ENCODE results near the gene STEAP4.

The STEAP4 gene

GRCh38 chr7:88224601-88225275, 82.0 kb downstream of the STEAP4 start:
- no peaks in the 10 kb centered on the region for H3K36me3 ChIP-seq
- TF ChIP-seq Cebpa-rat (IDR thresholded peaks at IDR 0.05): no peak
- H3K9ac ChIP-seq: no peak overlapping the region
- H3K4me3 ChIP-seq: no peak overlapping the region
- peaks cover 10 to 28% (median 11%) of the 10 kb centered on the region in 10 experiments; a peak in 18 of 20 replicates for H3K4me1 ChIP-seq
- peaks cover 0 to 16% (median 12%) of the 10 kb centered on the region in 11 experiments; a peak in 12 of 22 replicates for H3K9me3 ChIP-seq (replicated peaks in 1 of 11)
- peaks cover 0 to 36% (median 0%) of the 10 kb centered on the region in 11 experiments; a peak in 4 of 22 replicates for H3K27me3 ChIP-seq
- no peaks in the 10 kb centered on the region for H4K20me1 ChIP-seq
- no peak overlapping the region for H3K27ac ChIP-seq
- peak overlapping the region in 4 of 11 experiments; percentile 23 to 71 (median 56); a peak in 6 of 22 replicates for H3K4me2 ChIP-seq

- Histone ChIP-seq H3K4me1 (peaks cover 12 to 35% (median 15%) of the 10 kb centered on the region in 10 experiments), H3K27me3 (peaks cover 0 to 26% (median 0%) of the 10 kb centered on the region in 11 experiments; a peak in 4 of 22 replicates), H3K36me3 (no peaks in the 10 kb centered on the region), H3K4me3 (no peak overlapping the region), H3K9ac (no peak overlapping the region), H4K20me1 (peaks cover 0 to 7% (median 1%) of the 10 kb centered on the region in 11 experiments; a peak in 8 of 22 replicates), H3K27ac (no peak overlapping the region), H3K4me2 (no peak overlapping the region), H3K9me3 (replicated peaks in 1 of 11) (peaks cover 0 to 11% (median 2%) of the 10 kb centered on the region in 11 experiments; a peak in 6 of 22 replicates)
- no peak for TF ChIP-seq Cebpa-rat (IDR thresholded peaks at IDR 0.05)
Measured at GRCh38 chr7:88223265-88223664, 83.4 kb downstream of the STEAP4 start.

Data from BLaER1 treated with 17β-estradiol and CSF1 and Interleukin-3, amounts not matched to agents 10 nM and 100 nM (cell line).